NCI-H1694 (cell line): Measurements from ENCODE around the gene UTP11.

Source experiments
- DNase-seq: peaks from one replicate; lab custom pipeline; 2025; lab: John Stamatoyannopoulos, UW

Gene UTP11

GRCh38 chr1:38071312-38072256 lies 59.0 kb downstream of the UTP11 start:
- no peak for DNase-seq

GRCh38 chr1:38072858-38073257 lies 60.3 kb downstream of the UTP11 start:
- DNase-seq: no peak

DNA sequence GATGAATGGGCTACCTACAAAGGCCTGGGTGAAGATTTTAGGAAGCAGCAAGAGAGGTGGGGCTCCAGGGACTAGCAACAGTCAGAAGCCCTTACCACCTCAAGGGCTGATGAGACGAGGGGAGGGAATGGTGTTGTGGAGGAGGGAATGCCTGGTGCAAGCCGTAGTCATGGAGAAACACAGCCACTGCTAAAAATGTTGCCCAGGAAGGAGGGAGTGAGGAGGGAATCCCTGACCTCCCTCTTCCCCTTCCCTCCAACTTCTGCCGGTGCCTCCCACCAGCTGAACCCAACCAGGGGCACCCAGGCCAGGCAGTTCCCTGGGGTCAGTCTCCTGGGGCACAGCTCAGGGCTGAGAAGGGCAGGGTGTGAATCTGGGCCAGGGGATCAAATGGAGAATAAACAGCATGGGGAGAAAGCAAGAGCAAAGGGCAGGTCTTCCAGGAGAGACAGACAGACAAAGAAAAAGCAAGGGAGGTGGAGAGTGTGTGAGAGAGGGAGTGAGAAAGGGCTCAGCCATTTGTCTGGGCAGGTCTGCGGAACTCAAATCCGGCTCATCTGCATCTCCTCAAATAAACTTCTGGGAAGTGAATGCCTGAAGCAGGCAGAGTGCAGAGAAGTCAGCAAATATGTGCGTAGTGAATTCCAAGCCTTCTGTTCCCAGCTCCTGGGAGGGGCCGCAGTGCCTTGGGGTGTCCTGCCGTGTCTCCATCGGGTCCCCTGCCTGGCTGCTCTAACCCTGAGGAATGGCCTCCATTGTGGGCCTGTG lies 61.2 kb downstream of the UTP11 start:
- no peak for DNase-seq

GRCh38 chr1:38074302-38074677 lies 61.8 kb downstream of the UTP11 start:
- no peak for DNase-seq
